HFFc6 (cell line): ENCODE data around the gene CD40LG. TPM values are rescaled to one million over a fixed set of nuclear protein-coding genes. Genes with fewer than 3 reads are reported as not detected.

Experiments used
- DNase-seq: peaks from one replicate; pipeline ENCODE4 v3.0.0-alpha.2; 2018
- H3K27ac Mint-ChIP-seq: 2 replicates; pipeline ENCODE4 v1.8.0; 2020; ENCODE audit warnings: mild to moderate bottlenecking, mixed read lengths
- H3K27me3 Mint-ChIP-seq: 2 replicates; pipeline ENCODE4 v1.8.0; 2021; ENCODE audit warnings: mild to moderate bottlenecking, moderate library complexity, mixed read lengths; ENCODE audit not compliant: insufficient read depth
- H3K36me3 Mint-ChIP-seq: 2 replicates; pipeline ENCODE4 v1.8.0; 2021; ENCODE audit warnings: low read depth, mixed read lengths
- H3K4me1 Mint-ChIP-seq: 2 replicates; pipeline ENCODE4 v1.8.0; 2020; ENCODE audit warnings: low read depth, mixed read lengths
- H3K4me3 Mint-ChIP-seq: 2 replicates; pipeline ENCODE4 v1.8.0; 2020; ENCODE audit warnings: mild to moderate bottlenecking, moderate library complexity, mixed read lengths
- H3K9me3 Mint-ChIP-seq: 2 replicates; pipeline ENCODE4 v1.8.0; 2020; ENCODE audit warnings: mild to moderate bottlenecking, mixed read lengths
- CTCF ChIP-seq: fragments of 200-600 bp; sonication (generic); IDR thresholded peaks from 2 replicates; pipeline ENCODE4 v1.5.0; 2021; ENCODE audit warnings: antibody characterized with exemption, mild to moderate bottlenecking
- total RNA-seq, 6 experiments: library from RNA; stranded (reverse); fragmentation: NEBNext Ultra II Directional; extraction: Animal tissue kit (Norgen Biotek cat#: 25700); gene quantifications; 2 replicates in 1 of 6; 3 replicates in 5 of 6; pipeline ENCODE4 v1.2.3, GENCODE V29; 2021

The CD40LG gene
- total RNA-seq, 6 experiments from 2014 or later = not detected

GRCh38 chrX:136616987-136617685 is 30.8 kb upstream of the CD40LG start:
- Mint-ChIP-seq H3K4me3 (no peak overlapping the region), H3K36me3 (no peaks in the 10 kb centered on the region), H3K27ac (no peak overlapping the region), H3K4me1 (no peaks in the 10 kb centered on the region), H3K9me3 (no peaks in the 10 kb centered on the region), H3K27me3 (peaks cover 2% of the 10 kb centered on the region)
- TF ChIP-seq CTCF = no peak
- DNase-seq = no peak

- H3K27ac Mint-ChIP-seq = no peak overlapping the region
- DNase-seq = no peak
- no peak for TF ChIP-seq CTCF
These were observed 28.0 kb upstream of the CD40LG start for GRCh38 chrX:136619899-136620505.

GRCh38 chrX:136620780-136621179 is 27.2 kb upstream of the CD40LG start:
- Mint-ChIP-seq H3K27ac (no peak overlapping the region), H3K9me3 (no peaks in the 10 kb centered on the region), H3K4me3 (no peak overlapping the region), H3K4me1 (no peaks in the 10 kb centered on the region), H3K36me3 (no peaks in the 10 kb centered on the region), H3K27me3 (peaks cover 2% of the 10 kb centered on the region; the same call in 1 of the 2 replicates)
- no peak for DNase-seq
- TF ChIP-seq CTCF = no peak

More at GRCh38 chrX:136619899-136620505, 28.0 kb upstream of the CD40LG start:
- H3K4me1 Mint-ChIP-seq = no peaks in the 10 kb centered on the region
- H3K27me3 Mint-ChIP-seq = peaks cover 2% of the 10 kb centered on the region
- no peaks in the 10 kb centered on the region for H3K36me3 Mint-ChIP-seq
- H3K4me3 Mint-ChIP-seq = no peak overlapping the region
- no peaks in the 10 kb centered on the region for H3K9me3 Mint-ChIP-seq

GRCh38 chrX:136622568-136622967 is 25.4 kb upstream of the CD40LG start:
- no peak overlapping the region for H3K27ac Mint-ChIP-seq
- no peaks in the 10 kb centered on the region for H3K36me3 Mint-ChIP-seq
- H3K27me3 Mint-ChIP-seq = peaks cover 2% of the 10 kb centered on the region; the same call in 1 of the 2 replicates
- H3K4me1 Mint-ChIP-seq = no peaks in the 10 kb centered on the region
- no peaks in the 10 kb centered on the region for H3K9me3 Mint-ChIP-seq
- DNase-seq = no peak
- no peak for TF ChIP-seq CTCF
- H3K4me3 Mint-ChIP-seq = no peak overlapping the region

- no peak for DNase-seq
- Mint-ChIP-seq H3K27me3 (peaks cover 2% of the 10 kb centered on the region; the same call in 1 of the 2 replicates), H3K27ac (no peak overlapping the region), H3K9me3 (no peaks in the 10 kb centered on the region), H3K4me1 (no peaks in the 10 kb centered on the region), H3K36me3 (no peaks in the 10 kb centered on the region), H3K4me3 (no peak overlapping the region)
- no peak for TF ChIP-seq CTCF
These were observed 24.6 kb upstream of the CD40LG start for GRCh38 chrX:136623396-136623795.
